Activated naive CD4-positive, alpha-beta T cell treated with anti-CD3 and anti-CD28 coated beads for 36 hours (primary cell): Measurements from ENCODE around the gene TRAPPC2B. TPM values are rescaled to one million over a fixed set of nuclear protein-coding genes. Genes with fewer than 3 reads are reported as not detected.
A peak's percentile ranks its signal among the peaks of the same experiment; 100 is the strongest.
"Not testable (repeated sequence)": the region's sequence is repeated elsewhere in the genome, so short reads cannot be mapped to it uniquely, and the experiment has no call there.

Experiments used
- CTCF ChIA-PET: fragments of 350-600 bp; sonication (Branson Sonifier 250); formaldehyde crosslinking; loops from one replicate; lab custom pipeline; 2021; ENCODE audit warnings: antibody characterized with exemption; lab: Charles Lee
- DNase-seq: peaks from one replicate; pipeline ENCODE4 v3.0.0-alpha.2; 2020
- H3K27ac Mint-ChIP-seq: one replicate; pipeline ENCODE4 v1.8.0; 2021; ENCODE audit warnings: mild to moderate bottlenecking, mixed read lengths
- H3K27me3 Mint-ChIP-seq: one replicate; pipeline ENCODE4 v1.8.0; 2021; ENCODE audit warnings: low read depth, mixed read lengths
- H3K36me3 Mint-ChIP-seq: one replicate; pipeline ENCODE4 v1.8.0; 2021; ENCODE audit warnings: low read depth, mixed read lengths
- H3K4me1 Mint-ChIP-seq: one replicate; pipeline ENCODE4 v1.8.0; 2021; ENCODE audit warnings: low read depth, mixed read lengths
- H3K4me3 Mint-ChIP-seq: one replicate; pipeline ENCODE4 v1.8.0; 2021; ENCODE audit warnings: mild to moderate bottlenecking, moderate library complexity, mixed read lengths
- H3K9me3 Mint-ChIP-seq: one replicate; pipeline ENCODE4 v1.8.0; 2021; ENCODE audit warnings: mixed read lengths
- intact Hi-C: fragments of 100-400 bp; cut with micrococcal nuclease; formaldehyde crosslinking; loops from one replicate; pipeline ENCODE4 v1.15.1; 2023
- total RNA-seq, 2 experiments: library from RNA; stranded (reverse); gene quantifications; one replicate each; pipeline ENCODE4 v1.2.3, GENCODE V29; 2021

Gene TRAPPC2B
- total RNA-seq, 2 experiments from 2014 or later: 3.1 to 3.4 TPM

DNA sequence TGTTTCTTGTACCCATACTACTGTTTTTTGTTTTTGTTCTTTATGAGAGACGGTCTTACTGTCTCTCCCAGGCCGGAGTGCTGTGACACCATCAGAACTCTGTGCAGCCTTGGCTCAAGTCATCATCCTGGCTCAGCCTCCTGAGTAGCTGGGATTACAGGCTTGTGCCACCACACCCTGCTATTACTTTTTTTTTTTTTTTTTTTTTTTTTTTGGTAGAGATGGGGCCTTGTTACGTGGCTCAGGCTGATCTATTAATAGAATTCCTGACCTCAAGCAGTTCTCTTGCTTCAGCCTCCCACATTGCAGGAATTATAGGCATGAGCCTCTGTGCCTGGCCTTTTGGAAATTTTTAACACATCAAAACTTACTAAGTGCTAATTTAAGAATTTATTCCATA is 15.2 kb upstream of the TRAPPC2B start:
- Mint-ChIP-seq H3K4me1 (peaks cover 22% of the 10 kb centered on the region), H3K36me3 (peaks cover 22% of the 10 kb centered on the region), H3K27ac (no peak overlapping the region), H3K9me3 (peaks cover 24% of the 10 kb centered on the region), H3K27me3 (no peaks in the 10 kb centered on the region), H3K4me3 (no peak overlapping the region)
- no peak for DNase-seq
- CTCF ChIA-PET: interaction anchor here (0.5 to 0.6 kb wide), 2 partner anchors 169 to 647 kb away, joined by 3 to 4 read pairs; no protein-coding TSS in a partner anchor
- intact Hi-C loops: no loop called here

DNA sequence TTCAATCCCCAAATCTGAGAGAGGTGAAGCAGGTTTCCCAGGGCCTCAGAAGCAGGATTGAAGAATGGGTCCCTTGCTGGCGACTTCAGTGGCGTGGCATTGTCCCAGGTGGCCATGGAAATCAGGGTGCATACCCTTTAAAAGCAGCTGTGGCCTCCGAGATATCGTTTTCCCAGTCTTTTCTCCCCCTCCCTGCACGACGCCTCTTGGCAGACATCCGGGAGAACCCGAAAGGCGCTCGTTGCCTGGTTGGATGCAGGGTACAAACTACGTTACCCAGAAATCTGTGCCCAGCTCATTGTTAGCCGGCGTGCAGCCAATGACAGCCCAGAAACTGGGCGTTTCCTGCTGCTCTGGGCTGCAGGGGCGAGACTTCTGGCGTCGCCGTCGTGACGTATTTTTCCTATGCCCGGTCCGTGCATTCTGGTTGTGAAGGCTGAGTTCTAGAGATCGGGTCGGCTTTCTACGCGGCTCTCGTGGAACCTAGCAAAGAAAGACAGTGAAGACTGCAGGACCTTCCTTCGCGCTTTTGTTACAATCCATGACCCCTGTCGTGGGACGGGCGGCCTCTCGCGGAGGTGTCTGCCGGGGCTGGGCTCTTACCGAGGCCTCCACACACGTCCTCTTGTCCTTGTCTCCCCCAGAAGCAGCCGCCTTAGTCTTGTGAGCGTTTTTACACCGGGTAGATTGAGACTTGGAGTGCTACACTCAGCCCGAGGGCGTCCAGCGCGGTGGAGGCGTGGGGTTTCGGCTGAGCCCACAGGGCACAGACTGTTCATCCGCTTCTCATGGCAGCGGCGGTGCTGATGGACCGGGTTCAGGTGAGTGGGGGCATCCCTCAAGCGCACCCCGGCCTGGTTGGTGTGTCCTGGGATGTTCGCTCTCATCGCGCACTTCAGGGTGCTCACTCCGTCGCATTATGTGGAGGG is 12.2 kb upstream of the TRAPPC2B start, which contains the start of gene ZNF304:
TSS of gene ZNF304 (plus strand) at position 395 of the 929 bp plus-strand sequence. CDS start at position 789, 394 bp downstream.
- DNase-seq: peak; percentile 89
- CTCF ChIA-PET: interaction anchor here (0.8 kb wide), 1 partner anchor 246 kb away, joined by 3 read pairs; no protein-coding TSS in a partner anchor
- H3K4me3 Mint-ChIP-seq: peak within 1 kb of the TSS; percentile 88
- peaks cover 51% of the 10 kb centered on the region for H3K36me3 Mint-ChIP-seq
- no peaks in the 10 kb centered on the region for H3K27me3 Mint-ChIP-seq
- H3K27ac Mint-ChIP-seq: peak within 1 kb of the TSS; percentile 72
- H3K4me1 Mint-ChIP-seq: peaks cover 25% of the 10 kb centered on the region
- peaks cover 43% of the 10 kb centered on the region for H3K9me3 Mint-ChIP-seq
- intact Hi-C loops: loop anchor here (1.0 kb wide), 3 partner anchors 12 to 71 kb away; partner anchors contain the start of genes TRAPPC2B, ZNF460, ZNF547 and ZNF548

DNA sequence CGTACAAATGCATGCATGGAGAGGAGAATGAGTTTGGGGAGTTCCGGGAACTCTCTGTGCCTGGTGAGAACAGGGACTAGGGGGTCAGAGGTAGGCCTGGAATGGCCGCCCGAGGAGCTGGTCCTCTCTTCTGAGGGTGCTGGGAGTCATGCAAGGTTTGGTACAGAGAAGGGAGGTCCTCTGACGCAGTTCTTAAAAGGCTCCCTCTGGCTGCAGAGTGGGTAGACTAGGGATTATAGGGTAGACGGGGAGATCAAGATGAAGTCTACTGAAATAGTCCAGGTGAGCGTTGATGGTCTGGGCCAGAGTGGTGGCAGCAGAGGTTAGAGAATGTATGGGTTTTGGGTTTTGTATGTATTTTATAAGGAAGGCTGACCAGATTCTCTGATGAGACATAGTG is 11.5 kb upstream of the TRAPPC2B start:
- CTCF ChIA-PET: interaction anchor here (0.6 kb wide), 1 partner anchor 151 kb away, joined by 3 read pairs; no protein-coding TSS in a partner anchor
- intact Hi-C loops: loop anchor here (1.0 kb wide), 3 partner anchors 11 to 72 kb away; partner anchors contain the start of genes TRAPPC2B, ZNF460, ZNF547 and ZNF548

DNA sequence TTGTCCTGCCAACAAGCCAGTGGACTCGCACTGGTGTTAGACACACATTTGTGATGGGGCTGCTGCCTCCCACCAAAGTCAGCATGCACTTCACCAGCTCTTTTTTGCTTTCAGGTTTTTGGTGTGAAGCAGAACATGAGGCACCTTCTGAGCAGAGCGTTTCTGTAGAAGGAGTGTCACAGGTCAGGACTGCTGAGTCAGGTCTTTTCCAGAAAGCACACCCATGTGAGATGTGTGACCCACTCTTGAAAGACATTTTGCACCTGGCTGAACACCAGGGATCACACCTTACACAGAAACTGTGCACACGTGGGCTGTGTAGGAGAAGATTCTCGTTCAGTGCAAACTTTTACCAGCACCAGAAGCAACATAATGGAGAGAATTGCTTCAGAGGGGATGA is 7.4 kb upstream of the TRAPPC2B start:
- peaks cover 85% of the 10 kb centered on the region for H3K36me3 Mint-ChIP-seq
- CTCF ChIA-PET: no interaction called here
- H3K4me3 Mint-ChIP-seq: no peak overlapping the region
- H3K27me3 Mint-ChIP-seq: no peaks in the 10 kb centered on the region
- H3K9me3 Mint-ChIP-seq: peaks cover 64% of the 10 kb centered on the region
- H3K27ac Mint-ChIP-seq: no peak overlapping the region
- intact Hi-C loops: no loop called here
- peaks cover 23% of the 10 kb centered on the region for H3K4me1 Mint-ChIP-seq
- no peak for DNase-seq

More for the DNA sequence above, 11.5 kb upstream of the TRAPPC2B start:
- DNase-seq: no peak
- Mint-ChIP-seq H3K27me3 (no peaks in the 10 kb centered on the region), H3K4me1 (peaks cover 25% of the 10 kb centered on the region), H3K9me3 (peaks cover 46% of the 10 kb centered on the region), H3K36me3 (peaks cover 59% of the 10 kb centered on the region), H3K27ac (no peak overlapping the region), H3K4me3 (peak overlapping the region; percentile 88)

DNA sequence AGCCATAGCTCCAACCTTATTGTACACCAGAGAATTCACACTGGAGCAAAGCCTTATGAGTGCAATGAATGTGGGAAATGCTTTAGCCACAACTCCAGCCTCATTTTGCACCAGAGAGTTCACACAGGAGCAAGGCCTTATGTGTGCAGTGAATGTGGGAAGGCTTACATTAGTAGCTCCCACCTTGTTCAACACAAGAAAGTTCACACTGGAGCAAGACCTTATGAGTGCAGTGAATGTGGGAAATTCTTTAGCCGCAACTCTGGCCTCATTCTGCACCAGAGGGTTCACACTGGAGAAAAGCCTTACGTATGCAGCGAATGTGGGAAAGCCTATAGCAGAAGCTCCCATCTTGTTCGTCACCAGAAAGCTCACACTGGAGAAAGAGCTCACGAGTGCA is 5.9 kb upstream of the TRAPPC2B start:
- no peaks in the 10 kb centered on the region for H3K27me3 Mint-ChIP-seq
- CTCF ChIA-PET: no interaction called here
- peaks cover 10% of the 10 kb centered on the region for H3K4me1 Mint-ChIP-seq
- H3K27ac Mint-ChIP-seq: no peak overlapping the region
- H3K4me3 Mint-ChIP-seq: no peak overlapping the region
- no peak for DNase-seq
- H3K36me3 Mint-ChIP-seq: peaks cover 71% of the 10 kb centered on the region
- peaks cover 65% of the 10 kb centered on the region for H3K9me3 Mint-ChIP-seq
- intact Hi-C loops: no loop called here

DNA sequence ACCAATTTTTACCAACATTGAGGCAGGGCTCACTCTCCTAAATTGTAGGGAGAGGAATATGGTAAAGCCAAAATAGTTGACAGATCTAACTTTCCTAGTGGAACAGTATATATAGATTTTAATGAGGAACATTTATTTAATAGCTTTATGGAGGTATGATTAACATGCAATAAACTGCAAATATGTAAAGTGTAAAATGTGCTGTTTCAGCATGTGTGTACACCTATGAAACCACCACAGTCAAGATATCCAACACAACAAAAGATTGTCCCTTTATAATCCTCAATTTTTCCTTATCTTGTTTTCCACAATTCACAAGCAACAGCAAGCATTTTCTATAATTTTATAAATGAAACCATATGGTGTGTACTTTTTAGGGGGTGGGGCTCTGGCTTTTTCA is 4.1 kb upstream of the TRAPPC2B start:
- Mint-ChIP-seq H3K36me3 (peaks cover 62% of the 10 kb centered on the region), H3K4me3 (no peak overlapping the region), H3K27ac (no peak overlapping the region), H3K9me3 (peaks cover 57% of the 10 kb centered on the region), H3K27me3 (no peaks in the 10 kb centered on the region), H3K4me1 (peaks cover 9% of the 10 kb centered on the region)
- CTCF ChIA-PET: no interaction called here
- intact Hi-C loops: no loop called here
- no peak for DNase-seq

DNA sequence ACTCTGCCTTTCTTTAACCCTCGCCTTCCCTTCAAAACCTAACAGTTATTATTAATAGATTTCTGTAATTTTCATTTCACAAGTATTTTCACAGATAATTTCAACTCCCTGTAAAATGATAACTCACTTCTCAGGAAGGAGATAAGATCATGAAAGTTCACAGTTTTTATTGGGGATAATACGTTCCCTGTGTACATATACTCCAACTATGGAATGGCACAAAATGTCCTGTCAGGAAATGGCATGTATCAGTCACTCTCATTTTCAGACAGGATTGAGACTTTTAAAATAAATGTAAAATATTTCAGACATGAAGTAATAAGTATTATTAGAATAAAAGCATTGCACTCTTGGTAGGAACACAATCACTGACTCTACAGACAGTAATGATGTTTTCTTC is 932 bp upstream of the TRAPPC2B start:
- Mint-ChIP-seq H3K4me3 (peak overlapping the region; percentile 85), H3K27me3 (no peaks in the 10 kb centered on the region), H3K36me3 (peaks cover 41% of the 10 kb centered on the region), H3K9me3 (peaks cover 37% of the 10 kb centered on the region), H3K4me1 (peaks cover 11% of the 10 kb centered on the region), H3K27ac (no peak overlapping the region)
- CTCF ChIA-PET: no interaction called here
- intact Hi-C loops: loop anchor here (2.0 to 10.0 kb wide), 2 partner anchors 122 to 258 kb away; partner anchors contain the start of gene ZNF805
- no peak for DNase-seq

DNA sequence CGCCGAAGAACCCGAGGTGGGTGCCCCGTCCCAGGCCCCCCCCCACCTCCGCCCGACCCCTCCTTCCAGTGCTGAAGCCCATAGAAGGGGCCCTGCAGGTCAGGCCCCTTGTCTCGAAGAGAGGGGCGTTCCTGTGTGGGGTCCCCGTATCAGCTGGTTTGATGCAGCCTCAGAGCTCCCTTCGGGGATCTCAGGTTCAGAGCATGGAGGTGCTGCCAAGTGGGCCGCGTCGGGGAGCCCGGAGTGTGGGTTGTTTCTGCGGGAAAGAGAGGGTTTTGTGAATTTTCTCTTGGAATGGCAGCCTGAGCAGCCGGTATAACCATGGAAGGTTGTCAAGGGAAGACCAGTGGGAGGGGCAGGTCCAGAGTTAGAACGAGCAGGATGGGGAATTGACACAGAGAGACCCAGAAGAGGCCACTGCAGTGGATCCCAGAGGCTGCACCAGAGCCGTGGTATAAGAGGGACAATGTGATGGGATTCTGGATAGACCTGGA is 384 bp downstream of the TRAPPC2B start:
- H3K36me3 Mint-ChIP-seq: peaks cover 37% of the 10 kb centered on the region
- peaks cover 32% of the 10 kb centered on the region for H3K9me3 Mint-ChIP-seq
- peak overlapping the region; percentile 89 for H3K27ac Mint-ChIP-seq
- peak overlapping the region; percentile 85 for H3K4me3 Mint-ChIP-seq
- DNase-seq: peak; percentile 6
- CTCF ChIA-PET: no interaction called here
- H3K27me3 Mint-ChIP-seq: no peaks in the 10 kb centered on the region
- peaks cover 11% of the 10 kb centered on the region for H3K4me1 Mint-ChIP-seq
- intact Hi-C loops: loop anchor here (1.0 to 10.0 kb wide), 9 partner anchors 12 to 553 kb away; partner anchors contain the start of genes ZNF17, ZNF304, ZNF417 and ZNF543

DNA sequence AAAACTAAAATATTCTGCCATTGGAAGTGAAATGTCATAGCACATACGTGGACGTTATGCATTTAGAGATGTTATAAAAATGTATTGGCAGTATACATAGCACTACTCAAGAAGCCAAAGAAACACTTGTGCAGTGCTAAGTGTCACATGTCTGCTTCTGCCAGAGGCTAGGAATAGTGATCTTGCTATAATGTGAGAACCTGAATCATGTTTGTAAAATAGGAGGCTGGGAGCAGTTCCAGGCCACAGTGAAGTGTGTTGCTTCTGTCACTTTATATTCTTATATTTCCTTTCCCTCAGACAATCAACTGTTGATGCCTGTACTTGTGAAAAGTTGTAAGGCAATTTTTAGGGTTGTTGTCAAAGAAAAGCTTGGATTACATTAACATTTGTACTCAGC is 3.4 kb downstream of the TRAPPC2B start:
- Mint-ChIP-seq H3K27me3 (no peaks in the 10 kb centered on the region), H3K27ac (no peak overlapping the region), H3K4me3 (no peak overlapping the region), H3K36me3 (peaks cover 52% of the 10 kb centered on the region), H3K4me1 (peaks cover 11% of the 10 kb centered on the region), H3K9me3 (peaks cover 32% of the 10 kb centered on the region)
- DNase-seq: no peak
- intact Hi-C loops: loop anchor here (10.0 kb wide), 1 partner anchor 262 kb away; no protein-coding TSS in a partner anchor
- CTCF ChIA-PET: no interaction called here

DNA sequence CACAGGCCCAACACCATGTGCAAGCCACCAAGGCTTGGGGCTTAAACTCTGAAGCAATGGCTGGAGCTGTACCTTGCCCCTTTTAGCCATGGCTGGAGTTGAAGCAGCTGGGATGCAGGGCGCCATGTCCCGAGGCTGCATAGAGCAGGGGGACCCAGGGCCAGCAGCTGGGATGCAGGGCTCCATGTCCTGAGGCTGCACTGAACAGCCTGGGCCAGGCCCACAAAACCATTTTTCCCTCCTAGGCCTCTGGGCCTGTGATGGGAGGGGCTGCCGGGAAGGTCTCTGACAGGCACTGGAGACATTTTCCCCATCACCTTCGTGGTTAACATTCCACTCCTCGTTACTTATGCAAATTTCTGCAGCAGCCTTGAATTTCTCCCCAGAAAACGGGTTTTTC is 10.8 kb downstream of the TRAPPC2B start:
- Mint-ChIP-seq H3K36me3 (peaks cover 88% of the 10 kb centered on the region), H3K9me3 (peaks cover 60% of the 10 kb centered on the region), H3K4me3 (no peak overlapping the region), H3K27ac (no peak overlapping the region), H3K4me1 (no peaks in the 10 kb centered on the region), H3K27me3 (no peaks in the 10 kb centered on the region)
- CTCF ChIA-PET: no interaction called here
- intact Hi-C loops: no loop called here
- DNase-seq: no peak

DNA sequence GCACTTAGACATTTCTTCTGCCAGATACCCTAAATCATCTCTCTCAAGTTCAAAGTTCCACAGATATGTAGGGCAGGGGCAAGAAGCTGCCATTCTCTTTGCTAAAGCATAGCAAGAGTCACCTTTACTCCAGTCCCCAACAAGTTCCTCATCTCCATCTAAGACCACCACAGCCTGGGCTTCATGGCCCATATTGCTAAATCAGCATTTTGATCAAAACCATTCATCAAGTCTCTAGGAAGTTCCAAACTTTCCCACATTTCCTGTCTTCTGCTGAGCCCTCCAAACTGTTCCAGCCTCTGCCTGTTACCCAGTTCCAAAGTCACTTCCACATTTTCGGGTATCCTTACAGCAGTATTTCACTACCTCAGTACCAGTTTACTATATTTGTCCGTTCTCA is 11.3 kb downstream of the TRAPPC2B start:
- CTCF ChIA-PET, H3K4me3 Mint-ChIP-seq, intact Hi-C loops, H3K4me1 Mint-ChIP-seq, H3K27me3 Mint-ChIP-seq, DNase-seq, H3K27ac Mint-ChIP-seq: not testable (repeated sequence)
- H3K36me3 Mint-ChIP-seq: peaks cover 89% of the 10 kb centered on the region
- H3K9me3 Mint-ChIP-seq: peaks cover 61% of the 10 kb centered on the region

DNA sequence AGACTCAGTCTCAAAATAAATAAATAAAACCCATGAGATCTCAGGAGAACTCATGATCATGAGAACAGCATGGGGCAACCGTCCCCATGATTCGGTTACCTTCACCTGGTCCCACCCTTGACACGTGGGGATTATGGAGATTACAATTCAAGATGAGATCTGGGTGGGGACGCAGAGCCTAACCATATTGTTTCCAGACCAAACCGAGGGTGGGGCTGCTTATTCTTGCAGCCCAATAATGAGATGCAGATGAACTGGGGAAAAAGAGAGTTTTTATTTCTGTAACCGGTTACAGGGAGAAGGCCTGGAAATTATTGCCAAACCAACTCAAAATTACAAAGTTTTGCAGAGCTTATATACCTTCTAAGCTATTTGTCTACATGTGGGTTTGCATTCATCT is 12.8 kb downstream of the TRAPPC2B start:
- H3K36me3 Mint-ChIP-seq: peaks cover 80% of the 10 kb centered on the region
- no peak for DNase-seq
- H3K27me3 Mint-ChIP-seq: no peaks in the 10 kb centered on the region
- CTCF ChIA-PET: no interaction called here
- no peak overlapping the region for H3K27ac Mint-ChIP-seq
- H3K4me3 Mint-ChIP-seq: no peak overlapping the region
- H3K4me1 Mint-ChIP-seq: no peaks in the 10 kb centered on the region
- intact Hi-C loops: no loop called here
- peaks cover 68% of the 10 kb centered on the region for H3K9me3 Mint-ChIP-seq
